C4-2B (cell line): ENCODE measurements around the gene RNF135.

Source experiments
- H3K27ac ChIP-seq: fragments of 450-650 bp; 2 replicates; pipeline ENCODE4 v1.5.1; 2017
- ZFX ChIP-seq: fragments of 450-650 bp; IDR thresholded peaks from 2 replicates; pipeline ENCODE4 v1.6.1; 2017
- TF ChIP-seq, protein P1 (sequence below): fragments of 450-650 bp; conservative IDR thresholded peaks from 2 replicates; pipeline ENCODE4 v1.5.1; 2017; ENCODE audit warnings: mild to moderate bottlenecking

The RNF135 gene

DNA sequence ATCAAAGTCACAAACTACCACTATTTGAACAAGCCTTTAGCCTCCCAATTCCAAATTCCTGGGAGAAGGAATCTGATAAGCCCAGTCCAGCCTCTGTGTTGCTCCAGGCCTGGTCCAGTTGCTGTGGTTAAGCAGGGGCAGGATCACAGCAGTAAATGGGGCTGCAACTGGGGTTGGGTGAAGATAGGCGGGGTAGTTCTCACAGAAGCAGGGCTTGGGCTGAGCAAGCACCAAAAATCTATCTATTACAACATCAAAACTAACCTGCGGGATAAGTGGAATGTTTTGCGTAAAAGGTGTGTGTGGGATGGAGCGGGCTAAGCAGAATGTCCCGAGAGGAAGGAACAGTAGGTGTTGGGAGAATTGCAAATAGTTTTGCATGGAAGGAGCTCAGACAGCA is 23.0 kb upstream of the RNF135 start:
- no peak for TF ChIP-seq ZFX
- TF ChIP-seq, protein P1, sequence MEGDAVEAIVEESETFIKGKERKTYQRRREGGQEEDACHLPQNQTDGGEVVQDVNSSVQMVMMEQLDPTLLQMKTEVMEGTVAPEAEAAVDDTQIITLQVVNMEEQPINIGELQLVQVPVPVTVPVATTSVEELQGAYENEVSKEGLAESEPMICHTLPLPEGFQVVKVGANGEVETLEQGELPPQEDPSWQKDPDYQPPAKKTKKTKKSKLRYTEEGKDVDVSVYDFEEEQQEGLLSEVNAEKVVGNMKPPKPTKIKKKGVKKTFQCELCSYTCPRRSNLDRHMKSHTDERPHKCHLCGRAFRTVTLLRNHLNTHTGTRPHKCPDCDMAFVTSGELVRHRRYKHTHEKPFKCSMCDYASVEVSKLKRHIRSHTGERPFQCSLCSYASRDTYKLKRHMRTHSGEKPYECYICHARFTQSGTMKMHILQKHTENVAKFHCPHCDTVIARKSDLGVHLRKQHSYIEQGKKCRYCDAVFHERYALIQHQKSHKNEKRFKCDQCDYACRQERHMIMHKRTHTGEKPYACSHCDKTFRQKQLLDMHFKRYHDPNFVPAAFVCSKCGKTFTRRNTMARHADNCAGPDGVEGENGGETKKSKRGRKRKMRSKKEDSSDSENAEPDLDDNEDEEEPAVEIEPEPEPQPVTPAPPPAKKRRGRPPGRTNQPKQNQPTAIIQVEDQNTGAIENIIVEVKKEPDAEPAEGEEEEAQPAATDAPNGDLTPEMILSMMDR = no peak

DNA sequence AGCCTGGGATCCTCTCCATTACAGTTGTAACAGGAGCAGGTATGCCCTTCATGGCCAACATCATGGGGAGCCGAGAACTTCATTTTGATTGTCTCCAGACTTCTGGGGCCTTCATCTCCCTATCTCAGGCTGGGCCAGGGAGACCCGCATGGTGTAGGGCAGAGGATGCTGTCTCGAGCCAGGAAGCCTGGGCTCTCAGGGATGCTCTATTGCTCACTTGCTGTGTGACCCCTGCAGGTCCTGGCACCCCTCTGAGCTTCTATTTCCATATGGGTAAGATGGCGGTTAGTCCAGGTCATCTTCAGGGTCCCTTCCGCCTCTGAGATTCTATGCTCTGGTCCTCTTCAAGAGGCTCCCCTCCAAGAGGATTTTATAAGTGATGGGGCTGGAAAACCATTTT is 20.6 kb upstream of the RNF135 start:
- no peak for TF ChIP-seq ZFX
- TF ChIP-seq, protein P1 = no peak
- no peak overlapping the region for H3K27ac ChIP-seq

More for the DNA sequence above, 23.0 kb upstream of the RNF135 start:
- no peak overlapping the region for H3K27ac ChIP-seq

DNA sequence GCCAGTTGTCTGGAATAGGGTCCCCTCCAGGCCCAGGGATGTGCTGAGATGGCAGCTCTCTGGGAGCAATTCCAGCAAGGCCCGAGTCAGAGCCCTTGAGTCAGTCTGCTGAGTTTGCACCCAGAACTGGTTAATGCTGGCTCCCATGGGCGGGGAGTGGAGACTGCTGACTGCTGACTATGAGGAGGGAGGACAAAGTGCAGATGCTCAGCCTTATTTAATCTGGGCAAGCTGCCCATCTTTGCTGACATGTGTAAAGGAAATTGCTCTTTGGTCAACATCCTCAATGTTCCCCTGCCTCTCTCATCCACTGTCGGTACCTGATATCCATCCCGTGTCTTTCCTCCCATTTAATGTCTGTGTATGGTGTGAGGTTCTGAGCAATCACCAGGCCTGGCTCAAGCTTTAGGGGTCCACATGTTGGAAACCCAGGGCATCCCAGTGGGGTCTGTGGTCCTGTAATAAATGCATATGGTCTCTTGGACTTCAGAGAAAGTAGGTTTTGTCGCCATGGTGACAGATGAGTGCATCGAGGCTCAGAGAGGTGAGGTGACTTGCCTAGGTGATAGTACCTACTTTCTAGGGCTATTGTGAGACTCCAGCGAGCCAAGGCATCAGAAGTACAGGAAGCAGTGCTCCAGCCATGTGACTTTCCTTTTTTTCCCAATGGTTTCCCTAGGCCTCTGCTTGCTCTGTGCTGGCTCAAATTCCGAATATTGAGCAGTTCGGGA is 20.0 kb upstream of the RNF135 start:
- no peak for TF ChIP-seq ZFX
- TF ChIP-seq, protein P1 = no peak
- no peak overlapping the region for H3K27ac ChIP-seq

DNA sequence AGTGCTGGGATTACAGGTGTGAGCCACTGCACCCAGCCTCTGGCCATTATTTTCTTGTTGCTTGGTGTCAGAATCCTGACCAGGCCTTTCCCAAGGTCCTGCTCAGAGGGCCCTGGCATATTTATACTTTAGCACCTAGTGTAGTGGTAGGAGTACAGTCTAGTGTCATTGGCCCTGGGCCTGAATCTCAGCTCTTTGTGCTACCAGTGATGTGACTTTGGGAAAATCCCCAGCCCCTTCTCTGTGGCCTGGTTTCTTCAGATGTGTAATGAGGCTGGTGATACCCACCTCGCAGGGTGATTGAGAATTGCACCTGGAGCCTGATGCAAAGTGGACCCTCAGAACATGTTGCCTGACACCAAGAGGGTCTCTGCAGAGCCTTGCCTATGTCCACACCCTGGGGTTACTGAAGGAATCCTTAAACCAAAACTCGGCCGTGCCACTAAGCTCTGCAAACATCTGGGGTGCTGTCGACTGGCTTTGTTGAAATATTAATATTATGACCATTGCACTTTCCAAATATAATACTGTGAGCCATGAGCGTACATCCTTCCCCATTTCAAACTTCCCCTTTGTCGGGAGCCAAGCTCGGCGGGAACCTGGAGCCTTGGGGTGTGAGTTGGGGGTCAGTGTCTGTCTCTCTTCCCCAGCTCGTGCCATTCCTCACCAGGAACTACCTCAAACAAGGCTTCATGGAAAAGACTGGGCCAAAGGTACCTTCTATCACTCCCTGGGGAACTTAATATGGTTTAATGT is 18.0 kb upstream of the RNF135 start:
- TF ChIP-seq, protein P1 = no peak
- TF ChIP-seq ZFX = no peak
- H3K27ac ChIP-seq = no peak overlapping the region

DNA sequence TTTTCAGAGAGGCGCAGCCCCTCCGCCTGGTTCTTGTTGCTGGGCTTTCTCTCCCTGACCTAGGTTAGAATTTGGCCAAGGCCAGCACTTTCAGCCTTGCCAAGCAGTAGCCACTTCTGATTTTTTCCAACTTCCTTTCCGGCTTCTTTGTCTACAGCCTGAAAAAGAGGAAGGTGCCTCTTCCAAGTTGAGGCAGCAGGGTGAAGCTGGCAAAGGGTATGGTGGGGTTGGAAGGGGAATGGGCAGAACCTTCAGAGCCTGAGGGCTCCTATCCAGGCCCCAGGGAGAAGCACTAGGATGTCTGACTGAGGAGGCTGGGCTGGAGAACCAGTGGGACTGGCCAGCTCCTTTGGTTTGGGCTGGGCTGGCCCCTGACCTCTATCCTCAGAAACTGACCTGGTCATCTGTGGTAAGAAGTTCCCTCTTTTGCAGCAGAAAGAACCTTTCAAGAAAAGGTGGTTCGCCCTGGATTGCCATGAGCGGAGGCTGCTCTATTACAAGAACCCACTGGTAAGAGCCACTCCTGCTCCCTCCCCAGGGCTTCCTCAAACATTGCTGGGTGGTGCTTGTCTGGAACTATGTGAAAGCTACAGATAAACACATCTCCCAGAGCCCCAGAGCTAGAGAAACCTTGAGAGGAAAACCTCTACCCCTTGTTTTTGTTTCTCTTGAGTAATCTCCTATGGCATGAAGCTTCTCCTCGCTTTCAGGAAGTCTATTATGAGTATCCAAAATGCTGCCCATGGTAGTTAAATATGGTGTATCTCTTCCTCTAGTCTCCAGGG is 16.6 kb upstream of the RNF135 start:
- H3K27ac ChIP-seq = no peak overlapping the region
- TF ChIP-seq ZFX = no peak
- TF ChIP-seq, protein P1 = no peak

DNA sequence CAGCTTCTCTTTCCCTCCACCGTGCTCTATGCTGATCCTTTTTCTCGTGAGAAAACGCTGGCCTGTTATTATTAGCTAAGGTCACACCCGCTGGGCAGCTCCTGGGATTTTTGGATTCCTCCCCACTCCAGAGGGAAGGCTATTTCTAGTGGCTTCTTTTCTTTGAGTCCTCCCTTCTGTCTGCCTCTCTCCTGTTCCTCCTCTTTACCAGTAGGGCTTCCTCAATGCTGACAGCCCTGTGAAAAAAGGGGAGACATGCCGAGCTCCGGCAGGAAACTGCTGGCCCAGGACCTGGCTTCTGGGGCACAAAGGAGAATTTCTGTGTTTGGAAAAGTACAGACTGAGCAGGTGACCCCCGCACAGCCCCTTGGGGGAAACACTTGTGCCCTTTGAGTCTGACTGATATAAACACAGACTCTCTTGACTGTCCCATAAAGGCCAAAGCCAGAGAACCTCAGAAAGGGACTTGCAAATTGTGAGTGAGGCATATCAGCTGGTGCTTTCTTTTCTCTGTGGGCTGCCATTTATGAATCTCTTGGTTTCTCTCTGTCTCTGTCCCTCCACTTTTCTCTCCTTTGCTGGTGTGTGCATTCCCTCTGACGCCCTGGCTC is 14.0 kb upstream of the RNF135 start:
- no peak for TF ChIP-seq ZFX
- TF ChIP-seq, protein P1 = no peak
- no peak overlapping the region for H3K27ac ChIP-seq
